Measurements from ENCODE around the gene SLC25A21.
"Not testable (repeated sequence)": the region's sequence is repeated elsewhere in the genome, so short reads cannot be mapped to it uniquely, and the experiment has no call there.

The SLC25A21 gene

DNA sequence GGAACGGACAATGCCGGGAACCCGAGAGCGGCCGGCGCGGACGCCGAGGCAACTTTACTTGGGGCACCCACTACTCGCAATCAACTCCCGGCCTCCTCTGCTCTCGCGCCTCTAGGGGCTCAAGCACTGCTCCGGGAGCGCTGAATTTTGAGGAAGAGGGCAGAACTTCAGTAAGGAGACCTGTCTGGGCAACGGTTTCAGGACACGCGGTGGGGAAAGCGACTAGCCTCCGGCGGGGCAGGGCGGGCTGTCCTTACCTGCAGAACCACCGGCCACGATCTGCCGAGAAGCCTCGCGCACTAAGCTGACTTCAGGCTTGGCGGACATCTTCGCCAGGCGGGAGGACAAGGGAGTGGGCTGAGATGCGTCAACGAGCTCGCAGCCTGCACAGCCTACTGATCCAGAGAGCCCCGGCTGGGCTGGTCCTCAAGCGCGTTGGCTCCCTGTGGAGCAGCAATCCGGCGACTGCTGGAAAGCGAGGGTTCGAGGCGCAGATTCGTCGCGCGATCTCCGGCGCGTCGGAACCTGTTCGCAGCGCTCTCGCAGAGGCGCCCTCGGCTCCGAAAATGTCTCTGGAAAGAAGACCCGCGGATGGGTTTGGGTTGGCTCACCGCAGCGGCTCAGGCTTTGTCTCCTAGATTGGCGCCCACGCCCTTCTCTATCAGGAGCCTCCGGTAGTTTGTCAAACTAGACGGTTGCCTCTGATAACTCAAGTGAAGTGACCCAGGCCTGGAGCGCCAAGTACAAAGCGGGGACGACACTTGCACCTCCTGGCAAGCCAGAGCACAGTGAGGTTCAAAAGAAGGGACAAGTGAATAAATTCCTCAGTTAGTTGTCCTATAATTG lies at the start of gene SLC25A21:
SLC25A21 (minus strand) TSS at position 583 of the 846 bp plus-strand sequence.
- peak; percentile 20 for DNase-seq

DNA sequence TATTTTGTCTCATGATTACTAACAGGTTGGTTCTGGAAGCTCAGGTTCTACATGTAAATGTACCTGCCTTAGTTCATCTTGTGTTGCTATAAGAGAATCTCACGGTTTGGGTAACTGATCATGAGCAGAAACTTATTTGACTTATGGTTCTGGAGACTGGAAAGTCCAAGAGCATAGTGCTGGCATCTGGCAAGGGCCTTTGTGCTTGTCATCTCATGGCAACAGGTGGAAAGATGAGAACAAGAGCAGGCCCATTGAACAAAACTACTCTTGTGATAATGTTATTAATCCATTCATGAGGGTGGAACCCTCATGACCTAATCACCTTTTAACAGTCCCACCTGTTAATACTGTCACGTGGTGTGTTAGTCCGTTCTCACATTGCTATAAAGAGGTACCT lies 48.7 kb upstream of the SLC25A21 start:
- no peak for DNase-seq

DNA sequence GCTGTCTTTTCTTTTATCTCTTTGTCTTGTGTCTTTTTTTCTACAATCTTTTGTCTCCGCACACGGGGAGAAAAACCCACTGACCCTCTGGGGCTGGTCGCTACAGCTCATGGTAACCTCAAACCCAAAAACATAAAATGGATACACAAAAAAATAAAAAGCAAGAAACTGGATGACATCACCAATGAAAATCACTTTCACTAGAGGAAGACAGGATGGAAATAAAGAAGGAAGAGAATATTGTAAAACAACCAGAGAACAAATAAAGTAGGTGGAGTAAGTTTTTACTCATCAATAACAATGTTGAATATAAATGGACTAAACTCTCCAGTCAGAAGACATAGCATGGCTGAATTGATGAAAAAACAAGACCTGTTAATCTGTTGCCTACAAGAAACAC lies 42.9 kb upstream of the SLC25A21 start:
- DNase-seq = no peak

DNA sequence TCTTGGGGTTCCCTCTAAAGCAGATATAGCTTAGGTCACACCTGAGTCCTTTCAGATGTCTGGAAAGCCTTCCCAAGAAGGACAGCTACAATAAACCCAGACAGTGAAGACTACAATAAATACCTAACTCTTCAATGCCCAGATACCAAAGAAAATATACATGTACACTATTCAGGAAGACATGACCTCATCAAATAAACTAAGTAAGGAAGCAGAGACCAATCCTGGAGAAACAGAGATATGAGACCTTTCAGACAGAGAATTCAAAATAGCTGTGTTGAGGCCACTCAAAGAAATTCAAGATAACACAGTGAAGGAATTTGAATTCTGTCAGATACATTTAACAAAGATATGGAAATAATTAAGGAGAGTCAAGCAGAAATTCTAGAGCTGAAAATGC lies 40.6 kb upstream of the SLC25A21 start:
- no peak for DNase-seq

DNA sequence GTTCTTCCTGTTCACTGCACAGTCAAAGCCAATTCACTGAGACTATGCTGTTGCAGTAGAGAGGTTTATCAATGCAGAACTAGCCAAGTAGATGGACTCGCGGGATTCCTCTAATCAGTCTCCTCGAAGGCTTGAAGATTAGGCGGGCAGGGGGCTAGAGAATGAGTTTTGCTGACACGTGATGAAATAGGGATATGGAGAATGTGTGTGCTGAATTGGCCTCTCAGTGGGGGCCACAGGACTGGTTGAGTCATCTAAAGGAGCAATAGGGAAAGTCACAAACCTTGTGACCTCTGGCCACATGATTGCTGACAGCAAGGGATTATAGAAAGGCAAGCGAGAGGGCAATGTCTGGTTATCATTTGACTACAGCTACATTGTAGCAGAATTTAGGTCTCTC lies 38.0 kb upstream of the SLC25A21 start:
- DNase-seq = no peak

DNA sequence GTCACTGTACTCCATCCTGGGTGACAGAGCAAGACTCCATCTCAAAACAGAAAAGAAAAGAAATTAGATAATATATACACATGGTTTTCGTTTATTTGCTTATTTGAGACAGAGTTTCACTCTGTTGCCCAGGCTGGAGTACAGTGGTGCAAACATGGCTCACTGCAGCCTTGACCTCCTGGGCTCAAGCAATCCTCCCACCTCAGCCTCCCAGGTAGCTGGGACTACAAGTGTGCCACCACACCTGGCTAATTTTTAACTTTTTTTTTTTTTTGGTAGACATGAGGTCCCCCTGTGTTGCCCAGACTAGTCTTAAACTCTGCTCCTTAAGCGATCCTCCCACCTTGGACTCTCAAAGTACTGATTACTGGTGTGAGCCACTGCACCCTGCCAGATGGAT lies 37.2 kb upstream of the SLC25A21 start:
- DNase-seq = not testable (repeated sequence)

DNA sequence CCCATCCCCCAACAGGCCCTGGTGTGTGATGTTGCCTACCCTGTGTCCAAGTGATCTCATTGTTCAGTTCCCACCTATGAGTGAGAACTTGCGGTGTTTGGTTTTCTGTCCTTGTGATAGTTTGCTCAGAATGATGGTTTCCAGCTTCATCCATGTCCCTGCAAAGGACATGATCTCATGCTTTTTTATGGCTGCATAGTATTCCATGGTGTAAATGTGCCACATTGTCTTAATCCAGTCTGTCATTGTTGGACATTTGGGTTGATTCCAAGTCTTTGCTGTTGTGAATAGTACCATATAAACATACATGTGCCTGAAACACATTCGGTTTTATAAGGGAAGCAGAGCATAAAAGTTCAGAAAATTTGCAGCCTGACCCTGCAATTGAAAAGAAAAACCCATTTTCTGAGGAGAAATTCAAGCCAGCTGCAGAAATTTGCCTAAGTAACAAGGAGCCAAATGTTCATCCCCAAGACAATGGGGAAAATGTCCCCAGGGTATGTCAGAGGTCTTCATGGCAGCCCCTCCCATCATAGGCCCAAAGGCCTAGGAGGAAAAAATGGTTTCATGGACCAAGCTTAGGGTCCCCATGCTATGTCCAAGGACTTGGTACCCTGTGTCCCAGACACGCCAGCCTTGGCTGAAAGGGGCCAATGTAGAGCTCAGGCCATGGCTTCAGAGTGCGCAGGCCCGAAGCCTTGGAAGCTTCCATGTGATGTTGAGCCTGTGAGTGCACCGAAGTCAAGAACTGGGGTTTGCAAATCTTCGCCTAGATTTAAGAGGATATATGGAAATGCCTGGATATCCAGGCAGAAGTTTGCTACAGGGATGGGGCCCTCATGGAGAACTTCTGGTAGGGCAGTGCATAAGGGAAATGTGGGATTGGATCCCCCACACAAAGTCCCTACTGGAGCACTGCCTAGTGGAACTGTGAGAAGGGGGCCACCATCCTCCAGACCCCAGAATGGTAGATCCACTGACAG lies 33.5 kb upstream of the SLC25A21 start:
- not testable (repeated sequence) for DNase-seq

DNA sequence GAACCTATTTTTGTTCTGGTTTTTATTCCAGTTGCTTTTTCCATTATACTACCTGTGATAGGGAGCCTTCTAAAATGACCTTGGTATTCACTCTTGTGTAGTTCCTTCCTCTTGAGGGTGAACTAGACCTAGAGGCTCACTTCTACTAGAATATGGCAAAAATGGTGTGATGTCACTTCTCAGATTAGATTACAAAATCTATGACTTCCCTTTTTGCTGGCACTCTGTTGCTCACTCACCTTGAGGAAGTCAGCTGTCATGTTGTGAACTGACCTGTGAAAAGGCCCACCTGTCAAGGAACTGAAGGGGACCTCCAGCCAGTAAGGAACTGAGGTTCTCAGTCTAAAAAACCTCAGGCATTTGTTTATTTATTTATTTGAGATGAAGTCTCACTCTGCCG lies 31.0 kb upstream of the SLC25A21 start:
- DNase-seq = no peak

DNA sequence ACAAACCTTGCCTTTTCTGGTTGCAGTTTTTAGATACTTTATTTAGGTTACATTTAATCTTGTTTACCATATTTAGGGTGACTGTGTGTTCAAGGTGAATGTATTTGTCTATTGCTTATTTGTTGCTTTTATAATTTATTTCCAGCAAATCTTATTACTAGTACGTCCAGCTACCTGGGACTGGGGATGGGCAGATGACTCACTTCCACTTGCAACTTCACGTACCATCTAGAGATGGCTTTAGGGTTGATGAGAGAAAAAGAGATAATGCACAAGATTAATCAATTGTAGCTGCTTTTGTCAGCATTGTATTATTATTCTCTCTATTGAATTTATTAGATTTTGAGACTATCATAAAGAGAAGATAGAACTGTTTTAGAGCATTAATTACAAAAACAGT lies 30.4 kb upstream of the SLC25A21 start:
- DNase-seq = no peak

DNA sequence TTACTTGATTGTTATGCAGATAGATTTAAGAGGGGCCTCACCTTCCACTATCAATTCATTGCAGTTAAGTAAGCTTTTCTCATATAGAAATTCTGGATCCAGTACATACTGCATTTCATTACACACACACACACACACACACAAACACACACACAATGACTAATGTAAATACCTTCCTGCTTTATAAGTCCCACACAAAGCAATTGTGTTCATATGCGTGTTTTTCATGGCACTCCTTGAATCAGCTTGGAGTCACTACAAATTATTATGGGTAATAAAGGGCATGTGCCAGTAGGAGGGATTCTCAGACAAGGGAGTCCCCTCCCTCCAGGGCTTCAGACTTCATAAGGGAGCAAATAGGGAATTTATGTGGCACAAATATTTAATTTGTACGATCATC lies 29.9 kb upstream of the SLC25A21 start:
- no peak for DNase-seq

DNA sequence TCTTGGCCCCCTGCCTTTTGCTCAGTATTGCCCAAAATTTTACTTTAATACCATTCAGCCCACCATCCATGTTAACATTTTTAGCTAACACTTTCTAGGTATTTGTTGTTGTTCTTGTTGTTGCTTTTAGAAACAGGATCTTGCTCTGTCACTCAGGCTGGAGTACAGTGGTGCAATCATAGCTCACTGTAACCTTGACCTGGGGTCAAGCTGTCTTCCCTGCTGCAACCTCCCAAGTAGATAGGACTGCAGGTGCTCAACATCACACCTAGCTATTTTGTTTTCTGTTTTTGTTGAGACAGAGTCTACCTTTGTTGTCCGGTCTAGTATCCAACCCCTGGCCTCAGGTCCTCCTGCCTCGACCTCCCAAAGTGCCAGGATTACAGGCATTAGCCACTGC lies 29.3 kb upstream of the SLC25A21 start:
- no peak for DNase-seq

DNA sequence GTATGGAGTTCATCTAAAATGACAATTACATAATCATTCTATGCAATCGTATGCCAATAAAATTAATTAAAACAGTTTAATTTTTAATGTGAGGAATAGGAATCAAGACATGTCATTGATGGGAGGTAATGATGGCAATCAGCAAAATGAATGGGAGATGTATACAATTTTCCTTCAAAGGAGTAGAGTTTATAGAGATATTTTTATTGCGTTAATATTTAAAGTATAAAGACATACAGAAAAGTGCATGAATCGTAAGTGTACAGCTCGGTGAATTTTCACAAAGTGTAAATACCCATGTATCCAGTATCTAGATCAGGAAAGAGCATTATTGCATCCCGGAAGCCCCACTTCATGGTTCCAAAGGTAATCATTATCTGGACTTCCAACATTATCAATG lies 26.5 kb upstream of the SLC25A21 start:
- no peak for DNase-seq

DNA sequence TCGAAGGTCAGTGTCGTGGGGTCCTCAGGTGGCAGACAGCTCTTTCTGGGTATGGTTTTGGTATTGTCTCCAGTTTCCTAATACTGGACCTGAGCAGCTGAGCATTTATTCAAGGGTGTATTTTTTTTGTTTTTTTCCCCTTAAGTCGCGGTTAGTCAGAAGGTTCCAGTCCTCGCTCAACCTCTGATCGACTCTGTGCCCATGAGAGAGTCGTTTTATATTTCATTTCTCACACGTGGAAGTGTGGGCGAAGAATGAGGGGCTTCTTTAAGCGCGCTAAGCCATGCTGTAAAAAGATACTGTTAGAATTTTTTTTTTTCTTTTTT lies 25.8 kb upstream of the SLC25A21 start:
- DNase-seq = no peak

DNA sequence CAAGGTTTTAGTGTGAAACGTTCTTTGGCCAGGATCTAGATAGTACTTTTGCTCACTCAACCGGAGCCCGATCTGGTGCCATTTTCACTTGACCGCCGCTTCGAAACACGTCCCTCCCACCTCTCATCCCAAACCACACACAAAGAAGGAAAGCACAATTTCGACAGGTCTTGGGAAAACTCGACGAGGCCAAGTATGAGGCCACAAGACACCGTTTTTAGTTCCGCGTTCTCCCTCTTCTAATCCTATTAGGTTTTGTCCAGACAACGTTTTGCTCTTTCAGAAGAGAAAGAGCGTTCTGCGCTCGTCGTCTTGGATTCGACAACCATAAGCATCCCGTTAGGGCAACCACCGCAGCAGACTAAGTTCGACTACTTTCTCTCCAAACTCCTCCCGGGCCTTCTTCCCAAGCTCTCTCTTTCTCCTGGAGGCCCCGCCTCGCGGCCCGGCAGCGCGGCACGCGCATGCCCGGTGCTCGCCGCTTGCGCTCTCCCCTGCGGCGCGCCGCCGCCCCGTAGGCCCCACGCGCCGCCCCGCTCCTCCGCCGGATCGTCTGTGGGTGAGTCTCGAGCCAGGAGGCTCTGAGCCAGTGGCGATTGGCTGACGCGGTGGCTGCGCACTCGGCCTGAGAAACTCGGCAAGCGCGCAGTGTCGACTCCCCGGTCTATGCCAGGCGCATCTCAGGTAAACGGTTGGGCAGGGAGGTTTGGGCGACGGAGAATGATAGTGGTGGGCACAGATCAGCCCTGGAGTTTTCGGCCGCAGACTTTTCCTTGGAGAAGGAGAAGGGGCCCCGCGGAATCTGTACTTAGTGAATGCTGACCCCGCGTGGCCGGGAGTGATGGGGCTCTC lies 25.2 kb upstream of the SLC25A21 start, which contains the start of gene MIPOL1:
MIPOL1 (plus strand) TSS at position 517 of the 852 bp plus-strand sequence. CDS start 49,952 bp downstream, outside the sequence.
- DNase-seq = peak; percentile 32

DNA sequence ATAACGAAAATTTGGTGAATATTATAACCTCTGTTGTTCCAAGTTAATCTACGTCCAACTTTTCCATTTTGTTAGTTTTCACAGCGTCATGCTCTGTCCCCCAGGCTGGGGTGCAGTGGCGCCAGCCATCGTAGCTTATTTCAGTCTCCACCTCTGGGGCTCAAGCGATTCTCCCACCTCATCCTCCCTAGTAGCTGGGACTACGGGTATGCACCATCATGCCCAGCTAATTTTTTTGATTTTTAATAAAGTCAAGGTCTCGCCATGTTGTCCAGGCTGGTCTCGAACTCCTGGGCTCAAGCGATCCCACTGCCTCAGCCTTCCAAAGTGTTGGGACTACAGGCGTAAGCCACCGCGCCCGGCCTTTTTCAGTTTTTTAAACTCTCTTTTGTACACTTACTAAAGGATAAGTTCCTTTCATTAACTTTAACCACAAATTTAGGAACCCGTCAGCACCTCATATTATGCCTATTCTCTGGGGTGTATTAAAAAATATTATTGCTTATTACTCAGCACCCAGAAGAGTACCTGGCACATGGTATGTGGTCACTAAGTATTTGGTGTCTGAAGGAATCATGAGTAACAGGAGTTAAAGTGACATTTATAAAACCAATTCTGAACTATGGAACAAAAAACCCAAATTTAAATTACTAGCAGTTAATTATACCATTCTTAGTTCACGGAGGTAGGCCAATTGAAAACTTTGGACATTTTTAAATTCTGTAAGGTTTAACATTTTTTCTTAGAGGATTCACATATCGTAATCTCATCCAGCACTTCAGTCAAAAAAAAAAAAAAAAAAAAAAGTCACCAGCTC lies 24.4 kb upstream of the SLC25A21 start:
- no peak for DNase-seq

DNA sequence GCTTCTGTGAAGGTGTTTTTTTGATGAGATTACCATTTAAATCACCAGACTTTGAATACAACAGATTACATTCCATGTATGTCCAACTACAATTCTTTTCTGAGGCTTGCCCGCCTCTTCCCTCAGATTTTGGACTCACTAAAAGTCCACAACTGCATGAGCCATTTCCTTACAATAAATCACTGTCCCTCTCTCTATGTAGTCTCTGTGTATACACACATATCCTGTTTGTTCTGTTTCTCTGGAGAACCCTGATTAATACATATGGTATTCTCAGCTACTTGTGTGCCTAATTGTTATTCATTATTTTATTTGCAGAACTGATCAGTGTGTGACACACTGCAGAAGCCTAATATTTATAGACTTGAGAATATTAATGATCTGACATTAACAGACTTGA lies 22.9 kb upstream of the SLC25A21 start:
- no peak for DNase-seq

DNA sequence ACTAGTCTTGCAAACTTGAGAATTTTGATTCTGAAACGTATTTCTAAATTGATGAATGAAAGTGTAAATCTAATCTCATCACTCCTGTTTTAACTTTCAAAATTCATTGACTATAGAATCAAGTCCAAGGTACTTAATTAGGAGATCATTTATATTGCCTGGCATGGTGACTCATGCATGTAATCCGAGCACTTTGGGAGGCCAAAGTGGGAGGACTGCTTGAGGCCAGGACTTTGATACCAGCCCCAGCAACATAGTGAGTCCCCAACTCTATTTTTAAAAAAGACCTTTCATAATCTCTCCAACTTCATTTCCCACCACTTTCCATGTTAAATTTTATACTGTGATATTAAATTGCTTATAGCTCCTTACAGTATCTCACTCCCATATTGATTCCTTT lies 22.3 kb upstream of the SLC25A21 start:
- DNase-seq = no peak

DNA sequence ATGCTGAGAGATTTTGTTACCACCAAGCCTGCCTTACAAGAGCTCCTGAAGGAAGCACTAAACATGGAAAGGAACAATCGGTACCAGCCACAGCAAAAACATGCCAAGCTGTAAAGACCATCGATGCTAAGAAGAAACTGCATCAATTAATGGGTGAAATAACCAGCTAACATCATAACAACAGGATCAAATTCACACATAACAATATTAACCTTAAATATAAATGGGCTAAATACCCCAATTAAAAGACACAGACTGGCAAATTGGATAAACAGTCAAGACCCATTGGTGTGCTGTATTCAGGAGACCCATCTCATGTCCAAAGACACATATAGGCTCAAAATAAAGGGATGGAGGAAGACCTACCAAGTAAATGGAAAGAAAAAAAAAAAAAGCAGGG lies 17.3 kb upstream of the SLC25A21 start:
- not testable (repeated sequence) for DNase-seq

DNA sequence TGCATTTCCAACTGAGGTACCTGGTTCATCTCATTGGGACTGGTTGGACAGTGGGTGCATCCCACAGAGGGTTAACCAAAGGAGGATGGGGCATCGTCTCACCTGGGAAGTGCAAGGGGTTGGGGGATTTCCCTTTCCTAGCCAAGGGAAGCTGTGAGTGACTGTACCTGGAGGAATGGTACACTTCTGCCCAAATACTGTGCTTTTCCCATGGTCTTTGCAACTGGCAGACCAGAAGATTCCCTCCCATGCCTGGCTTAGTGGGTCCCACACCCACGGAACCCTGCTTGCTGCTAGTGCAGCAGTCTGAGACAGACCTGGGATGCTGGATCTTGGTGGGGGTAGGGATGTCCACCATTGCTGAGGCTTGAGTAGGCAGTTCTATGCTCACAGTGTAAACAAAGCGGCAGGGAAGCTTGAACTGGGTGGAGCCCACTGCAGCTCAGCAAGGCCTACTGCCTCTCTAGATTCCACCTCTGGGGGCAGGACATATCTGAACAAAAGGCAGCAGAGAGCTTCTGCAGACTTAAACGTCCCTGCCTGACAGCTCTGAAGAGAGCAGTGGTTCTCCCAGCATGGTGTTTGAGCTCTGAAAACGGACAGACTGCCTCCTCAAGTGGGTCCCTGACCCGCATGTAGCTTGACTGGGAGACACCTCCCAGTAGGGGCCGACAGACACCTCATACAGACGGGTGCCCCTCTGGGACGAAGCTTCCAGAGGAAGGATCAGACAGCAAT lies 15.6 kb upstream of the SLC25A21 start:
- not testable (repeated sequence) for DNase-seq

DNA sequence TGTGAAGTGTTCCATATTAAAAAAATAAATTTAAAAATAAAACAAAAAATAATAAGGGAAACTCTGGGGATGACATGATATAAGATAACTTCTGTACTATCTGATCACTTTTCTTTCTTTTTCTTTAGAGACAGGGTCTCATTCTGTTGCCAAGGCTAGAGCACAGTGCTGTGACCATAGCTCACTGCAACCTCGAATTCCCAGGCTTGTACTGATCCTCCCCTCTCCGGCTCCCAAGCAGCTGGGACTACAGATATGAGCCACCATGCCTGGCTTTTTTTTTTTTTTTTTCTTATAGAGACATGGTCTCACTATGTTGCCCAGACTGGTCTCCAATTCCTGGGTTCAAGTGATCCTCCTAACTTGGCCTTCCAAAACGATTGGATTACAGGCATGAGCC lies 14.9 kb upstream of the SLC25A21 start:
- no peak for DNase-seq

DNA sequence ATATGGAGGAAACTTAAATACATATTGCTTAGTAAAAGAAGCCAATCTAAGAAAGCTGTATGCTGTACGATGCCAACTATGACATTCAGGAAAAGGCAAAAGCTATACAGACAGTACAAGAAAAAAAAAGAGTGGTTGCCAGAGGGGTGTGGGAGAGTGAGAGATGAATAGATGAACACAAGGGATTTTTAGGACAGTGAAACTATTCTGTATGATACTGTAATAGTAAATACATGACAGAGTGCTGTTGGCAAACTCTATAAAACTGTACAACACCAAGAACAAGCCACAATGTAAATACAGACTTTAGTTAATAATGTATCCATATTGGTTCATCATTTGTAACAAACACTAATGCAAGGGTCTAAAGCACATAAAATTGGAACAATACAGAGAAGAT lies 14.5 kb upstream of the SLC25A21 start:
- DNase-seq = no peak
